RCC 7860 (cell line): ENCODE measurements around the gene KCTD6.

ENCODE experiments used
- DNase-seq: peaks from one replicate; pipeline ENCODE4 v3.0.0-alpha.2; 2015; ENCODE audit warnings: low spot score
- FAIRE-seq: peaks from 2 replicates; lab custom pipeline; 2012; peaks lifted over from hg19 to GRCh38; lab: Jason Lieb, UNC

KCTD6 gene

DNA sequence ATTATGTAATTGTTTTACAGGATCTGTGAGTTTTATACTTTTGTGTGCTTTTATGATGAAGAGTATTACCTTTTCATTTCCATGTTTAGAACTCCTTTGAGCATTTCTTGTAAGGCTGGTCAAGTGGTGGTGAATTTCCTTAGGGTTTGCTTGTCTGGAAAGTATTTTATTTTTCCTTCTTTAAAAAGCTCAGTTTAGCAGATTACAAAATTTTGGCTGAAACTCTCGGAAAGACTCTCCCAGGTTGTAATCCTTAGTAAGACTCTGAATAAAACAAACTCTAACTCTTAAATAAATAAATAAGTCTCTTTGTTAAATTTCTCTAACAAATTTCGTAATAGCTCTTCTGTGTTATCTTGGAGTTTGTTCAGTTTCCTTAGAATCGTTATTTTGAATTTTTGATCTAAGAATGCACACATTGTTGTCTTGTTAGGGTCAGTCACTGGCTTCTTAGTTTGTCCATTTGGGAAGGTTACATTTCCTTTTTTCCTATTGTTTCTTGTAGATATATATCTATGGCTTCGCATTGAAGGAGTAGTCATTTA lies 59.8 kb downstream of the KCTD6 start:
- DNase-seq, result no peak
- FAIRE-seq, result no peak
